Osteoblast (primary cell): ENCODE measurements around the gene SERPINI2. TPM values are rescaled to one million over a fixed set of nuclear protein-coding genes. Genes with fewer than 3 reads are reported as not detected.

Source experiments
- DNase-seq: peaks from one replicate; pipeline ENCODE4 v3.0.0; 2011; ENCODE audit warnings: low spot score, mixed read lengths; ENCODE audit not compliant: insufficient read length; ENCODE audit errors: missing footprints
- H2AFZ ChIP-seq: 2 replicates; pipeline ENCODE4 v1.6.0; 2011; ENCODE audit warnings: mild to moderate bottlenecking, low read length
- H3K27ac ChIP-seq: 2 replicates; pipeline ENCODE4 v1.5.1; 2011; ENCODE audit warnings: mild to moderate bottlenecking, low read depth, low read length, moderate library complexity
- H3K27me3 ChIP-seq: 2 replicates; pipeline ENCODE4 v1.6.0; 2012; ENCODE audit warnings: mild to moderate bottlenecking, control low read depth, inconsistent platforms, low read length, moderate library complexity; ENCODE audit not compliant: insufficient read depth
- H3K36me3 ChIP-seq: 2 replicates; pipeline ENCODE4 v1.5.1; 2011; ENCODE audit warnings: mild to moderate bottlenecking, low read length, control low read depth, moderate library complexity; ENCODE audit not compliant: insufficient read depth
- H3K4me1 ChIP-seq: 2 replicates; pipeline ENCODE4 v1.5.1; 2011; ENCODE audit warnings: mild to moderate bottlenecking, low read length, control low read depth, moderate library complexity; ENCODE audit not compliant: insufficient read depth
- H3K4me2 ChIP-seq: 2 replicates; pipeline ENCODE4 v1.6.0; 2011; ENCODE audit warnings: mild to moderate bottlenecking, low read length; ENCODE audit not compliant: insufficient read depth
- H3K4me3 ChIP-seq: fragments of 200-600 bp; sonication (generic); 3 replicates; pipeline ENCODE4 v1.5.1; 2012; ENCODE audit warnings: mild to moderate bottlenecking, low read length, inconsistent platforms; ENCODE audit not compliant: insufficient read depth
- H3K79me2 ChIP-seq: 2 replicates; pipeline ENCODE4 v1.6.0; 2012; ENCODE audit warnings: mild to moderate bottlenecking, low read length, control low read depth, inconsistent platforms; ENCODE audit not compliant: insufficient read depth
- H3K9me3 ChIP-seq: 2 replicates; pipeline ENCODE4 v1.5.1; 2011; ENCODE audit warnings: low read depth, low read length, control low read depth
- H4K20me1 ChIP-seq: 2 replicates; pipeline ENCODE4 v1.6.0; 2012; ENCODE audit warnings: mild to moderate bottlenecking, low read length, control low read depth; ENCODE audit not compliant: insufficient read depth
- CTCF ChIP-seq: IDR thresholded peaks from 2 replicates; pipeline ENCODE4 v1.5.1; 2011; ENCODE audit warnings: mild to moderate bottlenecking, low read depth, low read length, moderate library complexity; ENCODE audit errors: extremely low read depth
- total RNA-seq: library from RNA; depleted of rRNA; stranded (reverse); fragments of >200 nt; gene quantifications from 2 replicates; pipeline ENCODE4 v1.2.3, GENCODE V29; 2012

SERPINI2 gene
- total RNA-seq, 1 donor = not detected

GRCh38 chr3:167502401-167502800, 28.6 kb upstream of the SERPINI2 start:
- H3K4me3 ChIP-seq = no peak overlapping the region
- DNase-seq = no peak

GRCh38 chr3:167501941-167502340, 28.1 kb upstream of the SERPINI2 start:
- TF ChIP-seq CTCF = no peak
- Histone ChIP-seq H3K4me2 (no peak overlapping the region), H3K79me2 (no peaks in the 10 kb centered on the region), H3K4me1 (no peaks in the 10 kb centered on the region), H3K27ac (no peak overlapping the region), H4K20me1 (no peaks in the 10 kb centered on the region), H3K36me3 (no peaks in the 10 kb centered on the region), H3K4me3 (no peak overlapping the region), H3K27me3 (no peaks in the 10 kb centered on the region), H2AFZ (no peak overlapping the region), H3K9me3 (no peaks in the 10 kb centered on the region)
- no peak for DNase-seq

More at GRCh38 chr3:167502401-167502800, 28.6 kb upstream of the SERPINI2 start:
- H3K79me2 ChIP-seq = no peaks in the 10 kb centered on the region
- TF ChIP-seq CTCF = no peak
- no peak overlapping the region for H3K4me2 ChIP-seq
- H4K20me1 ChIP-seq = no peaks in the 10 kb centered on the region
- H3K36me3 ChIP-seq = no peaks in the 10 kb centered on the region
- no peaks in the 10 kb centered on the region for H3K27me3 ChIP-seq
- no peak overlapping the region for H3K27ac ChIP-seq
- no peaks in the 10 kb centered on the region for H3K4me1 ChIP-seq
- H3K9me3 ChIP-seq = no peaks in the 10 kb centered on the region
- no peak overlapping the region for H2AFZ ChIP-seq

GRCh38 chr3:167497903-167498302, 24.1 kb upstream of the SERPINI2 start:
- no peak for DNase-seq
- Histone ChIP-seq H3K27me3 (no peaks in the 10 kb centered on the region), H3K4me1 (no peaks in the 10 kb centered on the region), H3K36me3 (no peaks in the 10 kb centered on the region), H4K20me1 (no peaks in the 10 kb centered on the region), H3K79me2 (no peaks in the 10 kb centered on the region), H3K4me2 (no peak overlapping the region), H3K27ac (no peak overlapping the region), H2AFZ (no peak overlapping the region), H3K9me3 (no peaks in the 10 kb centered on the region), H3K4me3 (no peak overlapping the region)
- TF ChIP-seq CTCF = no peak

- no peak overlapping the region for H3K4me3 ChIP-seq
- no peak overlapping the region for H3K27ac ChIP-seq
- no peaks in the 10 kb centered on the region for H3K9me3 ChIP-seq
- H2AFZ ChIP-seq = no peak overlapping the region
- no peaks in the 10 kb centered on the region for H3K27me3 ChIP-seq
- no peaks in the 10 kb centered on the region for H3K36me3 ChIP-seq
- H3K79me2 ChIP-seq = no peaks in the 10 kb centered on the region
- H3K4me2 ChIP-seq = no peak overlapping the region
- TF ChIP-seq CTCF = no peak
- H3K4me1 ChIP-seq = no peaks in the 10 kb centered on the region
- no peak for DNase-seq
- H4K20me1 ChIP-seq = no peaks in the 10 kb centered on the region
Measured at GRCh38 chr3:167493244-167493643, 19.4 kb upstream of the SERPINI2 start.
